Panc1 (cell line): Measurements from ENCODE around the gene CD96. TPM values are rescaled to one million over a fixed set of nuclear protein-coding genes. Genes with fewer than 3 reads are reported as not detected.

ENCODE experiments used
- ATAC-seq: fragments of 200-7000 bp; cut with Tn5 transposase; 2 replicates; pipeline ENCODE4 v1.9.1; 2020; ENCODE audit warnings: mild to moderate bottlenecking, moderate library complexity
- BruUV-seq: library from RNA; stranded (reverse); fragments of 400-500 nt; replicated peaks from 2 replicates; lab custom pipeline; 2021; lab: Mats Ljungman, UMichigan
- CTCF ChIA-PET: fragments of 300-600 bp; sonication (Branson Sonifier 250); formaldehyde crosslinking; loops from one replicate; lab custom pipeline; 2022; ENCODE audit warnings: antibody characterized with exemption; lab: Charles Lee
- POLR2A ChIA-PET: fragments of 300-600 bp; sonication (Branson Sonifier 250); formaldehyde crosslinking; loops from one replicate; lab custom pipeline; 2022; ENCODE audit warnings: antibody characterized with exemption; lab: Charles Lee
- DNase-seq: peaks from one replicate; pipeline ENCODE4 v3.0.0-alpha.2; 2010; ENCODE audit warnings: low read depth, low spot score
- H3K27ac ChIP-seq: 2 replicates; pipeline ENCODE4 v1.5.1; 2011; ENCODE audit warnings: mild to moderate bottlenecking, low read length, inconsistent platforms
- H3K27me3 ChIP-seq: fragments of 200-500 bp; sonication (Bioruptor generic); 2 replicates; pipeline ENCODE4 v1.6.0; 2014; ENCODE audit warnings: low read length, inconsistent platforms; ENCODE audit not compliant: control insufficient read depth, insufficient read depth
- H3K36me3 ChIP-seq: fragments of 200-500 bp; sonication (Bioruptor generic); 2 replicates; pipeline ENCODE4 v1.5.1; 2014; ENCODE audit warnings: inconsistent platforms, mild to moderate bottlenecking, low read length, moderate library complexity; ENCODE audit not compliant: control insufficient read depth, insufficient read depth
- H3K4me1 ChIP-seq: 2 replicates; pipeline ENCODE4 v1.5.1; 2011; ENCODE audit warnings: inconsistent platforms, mild to moderate bottlenecking, low read length, moderate library complexity; ENCODE audit not compliant: control insufficient read depth, insufficient read depth
- H3K4me3 ChIP-seq, 2 experiments: 2 replicates each; pipeline ENCODE4 v1.5.1; 2011 to 2012; ENCODE audit warnings: low read depth in 2 of 2, low read length in 2 of 2, mild to moderate bottlenecking in 2 of 2, inconsistent platforms in 1 of 2, moderate library complexity in 1 of 2
- H3K9me3 ChIP-seq: fragments of 200-500 bp; sonication (Bioruptor generic); 2 replicates; pipeline ENCODE4 v1.5.1; 2014; ENCODE audit warnings: low read depth, mild to moderate bottlenecking, inconsistent platforms, low read length, moderate library complexity; ENCODE audit not compliant: control insufficient read depth, insufficient read depth
- CTCF ChIP-seq: fragments of 450-650 bp; IDR thresholded peaks from 2 replicates; pipeline ENCODE4 v1.5.1; 2017; ENCODE audit warnings: mild to moderate bottlenecking
- POLR2AphosphoS5 ChIP-seq: IDR thresholded peaks from 2 replicates; pipeline ENCODE4 v1.6.1; 2012; ENCODE audit warnings: mild to moderate bottlenecking, low read depth, low read length, moderate library complexity
- REST ChIP-seq, 2 experiments: IDR thresholded peaks; 2 replicates each; pipeline ENCODE4 v1.6.1; 2011 to 2012; ENCODE audit warnings: low read depth in 2 of 2, control low read depth in 1 of 2, low read length in 1 of 2, mild to moderate bottlenecking in 1 of 2, moderate library complexity in 1 of 2; ENCODE audit not compliant: insufficient read depth in 1 of 2
- SIN3A ChIP-seq: IDR thresholded peaks from 2 replicates; pipeline ENCODE4 v1.6.1; 2012; ENCODE audit warnings: low read depth, mild to moderate bottlenecking, low read length, moderate library complexity, borderline replicate concordance; ENCODE audit not compliant: insufficient read depth
- TCF7L2 ChIP-seq: IDR thresholded peaks from 2 replicates; pipeline ENCODE4 v1.6.1; 2011; ENCODE audit warnings: mild to moderate bottlenecking, low read depth, low read length, inconsistent platforms
- in situ Hi-C: cut with HindIII; loops from 2 replicates; pipeline ENCODE4 v1.10.0; 2016; ENCODE audit warnings: low sequenced_read_pairs, low pct_unique_long_range_greater_than_20kb
- intact Hi-C: fragments of 100-400 bp; cut with micrococcal nuclease; formaldehyde crosslinking; loops from one replicate; pipeline ENCODE4 v1.10.0; 2022; ENCODE audit not compliant: unreplicated experiment
- total RNA-seq: library from RNA; stranded (reverse); gene quantifications from one replicate; pipeline ENCODE4 v1.2.1, GENCODE V29; 2021; ENCODE audit not compliant: unreplicated experiment

Gene CD96
- total RNA-seq, 1 experiment from 2014 or later = not detected

- Histone ChIP-seq H3K4me1 (no peaks in the 10 kb centered on the region), H3K9me3 (no peaks in the 10 kb centered on the region), H3K27ac (no peak overlapping the region), H3K4me3 (no peak overlapping the region), H3K27me3 (no peaks in the 10 kb centered on the region), H3K36me3 (no peaks in the 10 kb centered on the region)
- in situ Hi-C loops (no loop called here), intact Hi-C loops (no loop called here)
- ATAC-seq (no peak), DNase-seq (no peak)
- no peak for TF ChIP-seq TCF7L2
- TF ChIP-seq REST (IDR thresholded peaks at IDR 0.05; ENCODE audit: insufficient read depth in 1 of 2, low read depth in 2 of 2, low read length in 1 of 2) = no peak
- TF ChIP-seq SIN3A = no peak
- no peak for TF ChIP-seq POLR2AphosphoS5
- TF ChIP-seq CTCF = no peak
- ChIA-PET CTCF (no interaction called here), POLR2A (no interaction called here)
- BruUV-seq = no TSS peak
Measured at GRCh38 chr3:111593666-111594065, 51.7 kb downstream of the CD96 start.

- in situ Hi-C loops (no loop called here), intact Hi-C loops (no loop called here)
- ChIA-PET CTCF (no interaction called here), POLR2A (no interaction called here)
- H3K27me3 ChIP-seq = no peaks in the 10 kb centered on the region
- DNase-seq (no peak), ATAC-seq (no peak)
- H3K4me3 ChIP-seq = no peak overlapping the region
- no peak for TF ChIP-seq POLR2AphosphoS5
- no peak for TF ChIP-seq CTCF
- no peak for TF ChIP-seq SIN3A
- no peak for TF ChIP-seq REST (IDR thresholded peaks at IDR 0.05; ENCODE audit: insufficient read depth in 1 of 2, low read depth in 2 of 2, low read length in 1 of 2)
- no peak for TF ChIP-seq TCF7L2
- H3K36me3 ChIP-seq = no peaks in the 10 kb centered on the region
- H3K27ac ChIP-seq = no peak overlapping the region
- BruUV-seq = no TSS peak
- no peaks in the 10 kb centered on the region for H3K9me3 ChIP-seq
- no peaks in the 10 kb centered on the region for H3K4me1 ChIP-seq
Measured at GRCh38 chr3:111594205-111594604, 52.2 kb downstream of the CD96 start.
